HepG2 (cell line): ENCODE results near the gene CDC123. TPM values are rescaled to one million over a fixed set of nuclear protein-coding genes. Genes with fewer than 3 reads are reported as not detected.

Experiments used
- ATAC-seq: fragments of 200-7000 bp; cut with Tn5 transposase; 3 replicates; pipeline ENCODE4 v1.9.1; 2020; ENCODE audit warnings: mild to moderate bottlenecking, moderate library complexity
- BruUV-seq: library from RNA; stranded (reverse); fragments of 400-500 nt; replicated peaks from 2 replicates; lab custom pipeline; 2021; lab: Mats Ljungman, UMichigan
- CTCF ChIA-PET: fragments of 300-600 bp; formaldehyde crosslinking; extraction: SDS; loops from one replicate; lab custom pipeline; 2021; ENCODE audit warnings: low total read pairs, inconsistent platforms, low intra/inter-chr PET ratio; lab: Yijun Ruan, JAX
- POLR2A ChIA-PET: fragments of 350-600 bp; sonication (Branson Sonifier 250); formaldehyde crosslinking; loops from one replicate; lab custom pipeline; 2020; ENCODE audit warnings: antibody characterized with exemption, inconsistent platforms; lab: Yijun Ruan, JAX
- DNase-seq: peaks from one replicate; pipeline ENCODE4 v3.0.0-alpha.2; 2015; ENCODE audit warnings: low spot score
- FAIRE-seq: peaks from 3 replicates; lab custom pipeline; 2011; peaks lifted over from hg19 to GRCh38; lab: Jason Lieb, UNC
- H2AFZ ChIP-seq: one replicate; pipeline ENCODE4 v1.6.1; 2011; ENCODE audit warnings: low read length, inconsistent platforms
- H3K27ac ChIP-seq: fragments of 300-600 bp; 3 replicates; pipeline ENCODE4 v1.8.0; 2011; ENCODE audit warnings: mixed run types, mild to moderate bottlenecking, mixed read lengths, low read length, inconsistent platforms; ENCODE audit not compliant: insufficient read depth; ENCODE audit errors: extremely low read length
- H3K27me3 ChIP-seq, 2 experiments: fragments of 200-600 bp in 1 of 2; 2 replicates in 1 of 2; 3 replicates in 1 of 2; pipeline versions ENCODE4 v1.6.0 to v1.8.0; 2011; ENCODE audit warnings: low read length in 2 of 2, mild to moderate bottlenecking in 2 of 2, moderate library complexity in 2 of 2, inconsistent platforms in 1 of 2; ENCODE audit not compliant: insufficient read depth in 2 of 2, control insufficient read depth in 1 of 2
- H3K36me3 ChIP-seq, 2 experiments: fragments of 200-600 bp in 1 of 2; replicated peaks in 1 of 2; 2 replicates in 1 of 2; 3 replicates in 1 of 2; pipeline versions ENCODE4 v1.5.1 to v1.8.0; 2011; ENCODE audit warnings: low read length in 2 of 2, inconsistent platforms in 1 of 2; ENCODE audit not compliant: insufficient read depth in 2 of 2, control insufficient read depth in 1 of 2
- H3K4me1 ChIP-seq: 2 replicates; pipeline ENCODE4 v1.5.1; 2012; ENCODE audit warnings: low read length, inconsistent platforms; ENCODE audit not compliant: insufficient read depth
- H3K4me2 ChIP-seq: 2 replicates; pipeline ENCODE4 v1.6.0; 2011; ENCODE audit warnings: low read depth, low read length, inconsistent platforms
- H3K4me3 ChIP-seq, 3 experiments: fragments of 200-600 bp in 1 of 3; sonication (generic), shearing (Covaris generic) in 1 of 3; replicated peaks in 1 of 3; 2 replicates each; pipeline ENCODE4 v1.5.1; 2011 to 2016; ENCODE audit warnings: low read length in 3 of 3, inconsistent platforms in 2 of 3, low read depth in 2 of 3, mild to moderate bottlenecking in 2 of 3, control low read depth in 1 of 3, mixed read lengths in 1 of 3; ENCODE audit not compliant: insufficient read depth in 1 of 3
- H3K79me2 ChIP-seq: one replicate; pipeline ENCODE4 v1.6.1; 2011; ENCODE audit warnings: low read length, inconsistent platforms; ENCODE audit not compliant: insufficient read depth
- H3K9ac ChIP-seq: 2 replicates; pipeline ENCODE4 v1.6.0; 2011; ENCODE audit warnings: mild to moderate bottlenecking, low read depth, low read length, inconsistent platforms; ENCODE audit not compliant: insufficient read depth
- H3K9me3 ChIP-seq: 2 replicates; pipeline ENCODE4 v1.5.1; 2012; ENCODE audit warnings: mild to moderate bottlenecking, low read length
- H4K20me1 ChIP-seq: 2 replicates; pipeline ENCODE4 v1.6.0; 2011; ENCODE audit warnings: inconsistent platforms, mild to moderate bottlenecking, low read length, moderate library complexity; ENCODE audit not compliant: insufficient read depth
- FOXK2 ChIP-seq: fragments of 450-650 bp; IDR thresholded peaks from 2 replicates; pipeline ENCODE4 v1.6.1; 2016
- FOXP1 ChIP-seq, 2 experiments: fragments of 450-650 bp in 1 of 2; IDR thresholded peaks; 2 replicates each; pipeline ENCODE4 v1.6.1; 2017 to 2018; ENCODE audit warnings: antibody characterized with exemption in 1 of 2
- MEIS1 ChIP-seq: sonication (generic); formaldehyde crosslinking; IDR thresholded peaks from 2 replicates; pipeline ENCODE4 v1.9.0; 2021; ENCODE audit warnings: mild to moderate bottlenecking, missing genetic modification reagents, moderate library complexity, borderline replicate concordance
- MIER3 ChIP-seq: IDR thresholded peaks from 2 replicates; pipeline ENCODE4 v1.6.1; 2016; ENCODE audit warnings: missing compliant biosample characterization, borderline replicate concordance
- MYNN ChIP-seq: sonication (generic); formaldehyde crosslinking; IDR thresholded peaks from 2 replicates; pipeline ENCODE4 v1.4.0; 2020; ENCODE audit warnings: mild to moderate bottlenecking, low read depth, missing genetic modification reagents
- POLR2A ChIP-seq, 2 experiments: IDR thresholded peaks; 2 replicates each; pipeline ENCODE4 v1.6.1; 2011; ENCODE audit warnings: low read depth in 2 of 2, low read length in 2 of 2, mild to moderate bottlenecking in 1 of 2, moderate library complexity in 1 of 2; ENCODE audit not compliant: insufficient read depth in 1 of 2
- WIZ ChIP-seq: sonication (generic); formaldehyde crosslinking; IDR thresholded peaks from 2 replicates; pipeline ENCODE4 v1.5.1; 2020; ENCODE audit warnings: mild to moderate bottlenecking, missing genetic modification reagents
- ZBTB8A ChIP-seq: sonication (generic); formaldehyde crosslinking; IDR thresholded peaks from 2 replicates; pipeline ENCODE4 v1.4.0; 2020; ENCODE audit warnings: mild to moderate bottlenecking, low read depth, missing genetic modification reagents, borderline replicate concordance
- ZFAT ChIP-seq: sonication (generic); formaldehyde crosslinking; conservative IDR thresholded peaks from 2 replicates; pipeline ENCODE4 v1.8.1; 2023; ENCODE audit warnings: missing genetic modification reagents, inconsistent platforms
- ZNF496 ChIP-seq: sonication (generic); formaldehyde crosslinking; IDR thresholded peaks from 2 replicates; pipeline ENCODE4 v1.8.1; 2023; ENCODE audit warnings: mild to moderate bottlenecking, moderate library complexity, missing genetic modification reagents; ENCODE audit not compliant: insufficient replicate concordance
- ZNF605 ChIP-seq: sonication (generic); formaldehyde crosslinking; IDR thresholded peaks from 2 replicates; pipeline ENCODE4 v1.8.0; 2022; ENCODE audit warnings: mild to moderate bottlenecking, missing genetic modification reagents
- WGBS: methylation state at CpG from one replicate; pipeline ENCODE4 v1.1.6; 2017; ENCODE audit warnings: low lambda C conversion rate; 5-methylcytosine and 5-hydroxymethylcytosine counted together
- in situ Hi-C: cut with HindIII; loops from 2 replicates; pipeline ENCODE4 v1.10.0; 2017; ENCODE audit warnings: low pct_unique_long_range_greater_than_20kb; ENCODE audit not compliant: extremely low pct_ligation_motif_present
- intact Hi-C: fragments of 100-400 bp; cut with micrococcal nuclease; formaldehyde crosslinking; loops from one replicate; pipeline ENCODE4 v1.10.0; 2022; ENCODE audit not compliant: unreplicated experiment
- polyA plus RNA-seq, 8 experiments: library from polyadenylated mRNA; depleted of rRNA in 3 of 8; stranded (reverse) in 7 of 8; unstranded in 1 of 8; fragments of >200 nt; fragmentation: Illumina TruSeq in 4 of 8; extraction: Trizol in 4 of 8; gene quantifications; 2 replicates each; pipeline versions ENCODE4 v1.2.1 to v1.2.3, GENCODE V29; 2011 to 2016; ENCODE audit warnings: low read depth in 4 of 8, missing spikeins in 1 of 8, mixed read lengths in 1 of 8; ENCODE audit not compliant: insufficient read depth in 1 of 8
- total RNA-seq, 5 experiments: library from RNA; depleted of rRNA; stranded (reverse); fragments of >200 nt; fragmentation: Illumina TruSeq; extraction: Trizol; gene quantifications; 2 replicates each; pipeline ENCODE4 v1.2.3, GENCODE V29; 2016; ENCODE audit warnings: low read depth in 1 of 5
- TF ChIP-seq, protein P1 (sequence below): sonication (generic); formaldehyde crosslinking; IDR thresholded peaks from 2 replicates; pipeline ENCODE4 v1.5.0; 2020; ENCODE audit warnings: missing genetic modification reagents
- TF ChIP-seq, protein P2 (sequence below): sonication (generic); formaldehyde crosslinking; IDR thresholded peaks from 2 replicates; pipeline ENCODE4 v1.4.0; 2020; ENCODE audit warnings: missing genetic modification reagents

Gene CDC123
- total and polyA plus RNA-seq, 2 of the 13 experiments (the other 11 are each of a cell fraction or from before 2014, with no cell fraction given): 63.3 to 153 TPM

DNA sequence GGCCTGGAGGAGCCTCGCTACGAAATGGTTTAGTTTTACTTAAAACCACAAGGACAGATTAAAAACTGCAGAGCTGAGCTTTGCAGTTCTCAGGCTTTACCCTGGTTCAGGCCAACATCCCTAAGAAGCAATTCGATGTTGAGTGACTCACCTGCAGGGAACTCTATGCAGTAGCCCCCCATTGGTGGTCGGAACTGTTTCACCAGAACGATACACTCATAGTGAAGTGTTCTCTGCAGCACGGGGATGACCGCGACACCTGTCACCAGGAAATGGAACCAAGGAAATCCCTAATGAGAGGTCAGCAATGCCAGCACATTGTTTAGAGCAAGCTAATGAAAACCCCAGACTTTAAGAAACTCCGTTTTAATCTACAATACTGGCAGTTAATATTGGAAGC is 18.3 kb upstream of the CDC123 start:
- FAIRE-seq (no peak), ATAC-seq (no peak), DNase-seq (no peak)
- Histone ChIP-seq H3K9ac (no peak overlapping the region), H3K4me2 (no peak overlapping the region), H3K4me1 (no peaks in the 10 kb centered on the region), H3K79me2 (no peaks in the 10 kb centered on the region), H3K9me3 (no peaks in the 10 kb centered on the region), H3K36me3 (peaks cover 15 to 50% of the 10 kb centered on the region in 2 experiments; a peak in 4 of 5 replicates), H3K27ac (no peak overlapping the region), H4K20me1 (no peaks in the 10 kb centered on the region), H3K4me3 (no peak overlapping the region), H2AFZ (no peak overlapping the region), H3K27me3 (no peaks in the 10 kb centered on the region; a peak in 1 of 5 replicates)
- ChIA-PET CTCF (no interaction called here), POLR2A (no interaction called here)
- intact Hi-C loops: no loop called here
- WGBS: 96% methylated on average over 9 of the region's 9 CpGs
- TF ChIP-seq ZNF496 (CRISPR knock-in tag) (no peak), ZFAT (no peak), MYNN (no peak), FOXK2 (no peak), WIZ (CRISPR knock-in tag) (no peak), MEIS1 (CRISPR knock-in tag) (no peak), POLR2A (IDR thresholded peaks at IDR 0.05; ENCODE audit: insufficient read depth in 1 of 2, low read depth in 2 of 2, low read length in 2 of 2) (no peak), ZNF605 (CRISPR knock-in tag) (no peak), MIER3 (CRISPR knock-in tag) (no peak), FOXP1 (IDR thresholded peaks at IDR 0.05) (no peak), FOXP1 (CRISPR knock-in tag; IDR thresholded peaks at IDR 0.05) (no peak), ZBTB8A (no peak)
- TF ChIP-seq, protein P1, sequence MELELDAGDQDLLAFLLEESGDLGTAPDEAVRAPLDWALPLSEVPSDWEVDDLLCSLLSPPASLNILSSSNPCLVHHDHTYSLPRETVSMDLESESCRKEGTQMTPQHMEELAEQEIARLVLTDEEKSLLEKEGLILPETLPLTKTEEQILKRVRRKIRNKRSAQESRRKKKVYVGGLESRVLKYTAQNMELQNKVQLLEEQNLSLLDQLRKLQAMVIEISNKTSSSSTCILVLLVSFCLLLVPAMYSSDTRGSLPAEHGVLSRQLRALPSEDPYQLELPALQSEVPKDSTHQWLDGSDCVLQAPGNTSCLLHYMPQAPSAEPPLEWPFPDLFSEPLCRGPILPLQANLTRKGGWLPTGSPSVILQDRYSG (CRISPR knock-in tag): no peak
- TF ChIP-seq, protein P2, sequence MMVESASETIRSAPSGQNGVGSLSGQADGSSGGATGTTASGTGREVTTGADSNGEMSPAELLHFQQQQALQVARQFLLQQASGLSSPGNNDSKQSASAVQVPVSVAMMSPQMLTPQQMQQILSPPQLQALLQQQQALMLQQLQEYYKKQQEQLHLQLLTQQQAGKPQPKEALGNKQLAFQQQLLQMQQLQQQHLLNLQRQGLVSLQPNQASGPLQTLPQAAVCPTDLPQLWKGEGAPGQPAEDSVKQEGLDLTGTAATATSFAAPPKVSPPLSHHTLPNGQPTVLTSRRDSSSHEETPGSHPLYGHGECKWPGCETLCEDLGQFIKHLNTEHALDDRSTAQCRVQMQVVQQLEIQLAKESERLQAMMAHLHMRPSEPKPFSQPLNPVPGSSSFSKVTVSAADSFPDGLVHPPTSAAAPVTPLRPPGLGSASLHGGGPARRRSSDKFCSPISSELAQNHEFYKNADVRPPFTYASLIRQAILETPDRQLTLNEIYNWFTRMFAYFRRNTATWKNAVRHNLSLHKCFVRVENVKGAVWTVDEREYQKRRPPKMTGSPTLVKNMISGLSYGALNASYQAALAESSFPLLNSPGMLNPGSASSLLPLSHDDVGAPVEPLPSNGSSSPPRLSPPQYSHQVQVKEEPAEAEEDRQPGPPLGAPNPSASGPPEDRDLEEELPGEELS (CRISPR knock-in tag): no peak
- BruUV-seq: no TSS peak
- in situ Hi-C loops: no loop called here
